Endothelial cell of umbilical vein (primary cell): ENCODE measurements around the gene PCDHGA4. TPM values are rescaled to one million over a fixed set of nuclear protein-coding genes. Genes with fewer than 3 reads are reported as not detected.

ENCODE experiments used
- BruUV-seq: library from RNA; stranded (reverse); fragments of 400-500 nt; replicated peaks from 2 replicates; lab custom pipeline; 2021; lab: Mats Ljungman, UMichigan
- CTCF ChIA-PET: fragments of 300-600, 350-600 bp; sonication (Branson Sonifier 250); formaldehyde crosslinking; loops from one replicate; lab custom pipeline; 2021; ENCODE audit warnings: antibody characterized with exemption, inconsistent platforms; lab: Charles Lee
- POLR2A ChIA-PET: fragments of 300-600, 350-600 bp; sonication (Branson Sonifier 250); formaldehyde crosslinking; loops from one replicate; lab custom pipeline; 2021; ENCODE audit warnings: antibody characterized with exemption, inconsistent platforms; lab: Charles Lee
- DNase-seq: peaks from one replicate; pipeline ENCODE4 v3.0.0-alpha.2; 2011; ENCODE audit warnings: low read depth, low spot score
- FAIRE-seq: peaks from 2 replicates; lab custom pipeline; 2011; peaks lifted over from hg19 to GRCh38; lab: Jason Lieb, UNC
- H2AFZ ChIP-seq: 2 replicates; pipeline ENCODE4 v1.6.0; 2012; ENCODE audit warnings: low read depth, low read length, control low read depth, inconsistent platforms
- H3K27ac ChIP-seq: 2 replicates; pipeline ENCODE4 v1.5.1; 2011; ENCODE audit warnings: low read depth, mild to moderate bottlenecking, control low read depth, low read length, moderate library complexity; ENCODE audit not compliant: insufficient read depth
- H3K27me3 ChIP-seq, 2 experiments: 2 replicates each; pipeline versions ENCODE4 v1.6.0 to v1.6.1; 2011; ENCODE audit warnings: low read length in 2 of 2, mixed read lengths in 1 of 2; ENCODE audit not compliant: control insufficient read depth in 2 of 2, insufficient read depth in 2 of 2
- H3K36me3 ChIP-seq, 2 experiments: 2 replicates in 1 of 2; 3 replicates in 1 of 2; pipeline ENCODE4 v1.5.1; 2011; ENCODE audit warnings: low read length in 2 of 2, mild to moderate bottlenecking in 1 of 2, moderate library complexity in 1 of 2; ENCODE audit not compliant: control insufficient read depth in 2 of 2, insufficient read depth in 2 of 2; ENCODE audit errors: extremely low read depth in 1 of 2
- H3K4me1 ChIP-seq: 3 replicates; pipeline ENCODE4 v1.5.1; 2011; ENCODE audit warnings: mild to moderate bottlenecking, low read length; ENCODE audit not compliant: control insufficient read depth, insufficient read depth; ENCODE audit errors: extremely low read depth
- H3K4me2 ChIP-seq: 2 replicates; pipeline ENCODE4 v1.6.1; 2011; ENCODE audit warnings: low read length, control low read depth, mixed read lengths; ENCODE audit not compliant: insufficient read depth
- H3K4me3 ChIP-seq, 3 experiments: fragments of 200-600 bp in 1 of 3; sonication (generic), shearing (Covaris generic) in 1 of 3; replicated peaks in 1 of 3; 2 replicates each; pipeline ENCODE4 v1.5.1; 2011 to 2016; ENCODE audit warnings: control low read depth in 3 of 3, low read length in 3 of 3, mild to moderate bottlenecking in 2 of 3, inconsistent platforms in 1 of 3, low read depth in 1 of 3, moderate library complexity in 1 of 3; ENCODE audit not compliant: insufficient read depth in 1 of 3
- H3K79me2 ChIP-seq: 2 replicates; pipeline ENCODE4 v1.6.0; 2012; ENCODE audit warnings: low read length, inconsistent platforms; ENCODE audit not compliant: control insufficient read depth, insufficient read depth
- H3K9ac ChIP-seq: replicated peaks from 2 replicates; pipeline ENCODE3; 2011; ENCODE audit warnings: low read length, control low read depth; ENCODE audit not compliant: insufficient read depth; ENCODE audit errors: extremely low read depth
- H3K9me1 ChIP-seq: replicated peaks from 3 replicates; pipeline ENCODE4 v1.6.0; 2011; ENCODE audit warnings: mild to moderate bottlenecking, low read length; ENCODE audit not compliant: control insufficient read depth, insufficient read depth; ENCODE audit errors: extremely low read depth
- H3K9me3 ChIP-seq: replicated peaks from 2 replicates; pipeline ENCODE4 v1.5.1; 2012; ENCODE audit warnings: low read length, inconsistent platforms; ENCODE audit not compliant: control insufficient read depth, insufficient read depth
- H4K20me1 ChIP-seq: replicated peaks from 2 replicates; pipeline ENCODE3; 2011; ENCODE audit warnings: mild to moderate bottlenecking, low read length; ENCODE audit not compliant: control insufficient read depth, insufficient read depth; ENCODE audit errors: extremely low read depth
- CTCF ChIP-seq, 2 donors: IDR thresholded peaks; 1 replicate in 1 of 2; 2 replicates in 1 of 2; pipeline ENCODE4 v1.5.1; 2011; ENCODE audit warnings: low read length in 2 of 2, mild to moderate bottlenecking in 2 of 2, moderate library complexity in 2 of 2, control low read depth in 1 of 2, inconsistent platforms in 1 of 2, low read depth in 1 of 2; ENCODE audit not compliant: insufficient read depth in 1 of 2; ENCODE audit errors: extremely low read depth in 1 of 2
- EZH2 ChIP-seq: IDR thresholded peaks from 2 replicates; pipeline ENCODE4 v1.6.1; 2012; ENCODE audit warnings: borderline replicate concordance, low read depth, mild to moderate bottlenecking, moderate library complexity, low read length, inconsistent platforms; ENCODE audit not compliant: severe bottlenecking
- JUN ChIP-seq: IDR thresholded peaks from 2 replicates; pipeline ENCODE4 v1.6.1; 2011; ENCODE audit warnings: borderline replicate concordance, low read depth; ENCODE audit not compliant: insufficient read length, insufficient read depth
- MAX ChIP-seq: IDR thresholded peaks from 2 replicates; pipeline ENCODE4 v1.6.1; 2011; ENCODE audit not compliant: insufficient read depth, insufficient read length
- MYC ChIP-seq: IDR thresholded peaks from one replicate; pipeline ENCODE4 v1.6.1; 2011; ENCODE audit warnings: mild to moderate bottlenecking, low read depth, low read length
- POLR2A ChIP-seq: IDR thresholded peaks from 2 replicates; pipeline ENCODE4 v1.6.1; 2012; ENCODE audit warnings: low read depth, mild to moderate bottlenecking, control low read depth, low read length
- POLR2AphosphoS5 ChIP-seq: IDR thresholded peaks from 2 replicates; pipeline ENCODE4 v1.6.1; 2012; ENCODE audit warnings: low read depth, mild to moderate bottlenecking, control low read depth, low read length, moderate library complexity; ENCODE audit not compliant: insufficient read depth
- dilution Hi-C: fragments of 300-500 bp; cut with MboI; formaldehyde crosslinking; loops from one replicate; pipeline ENCODE4 v1.15.0; 2019; ENCODE audit warnings: low sequenced_read_pairs; ENCODE audit not compliant: extremely low pct_ligation_motif_present
- intact Hi-C: fragments of 100-400 bp; cut with micrococcal nuclease; formaldehyde crosslinking; loops from one replicate; pipeline ENCODE4 v1.10.0; 2022
- polyA plus RNA-seq, 4 experiments: library from polyadenylated mRNA; depleted of rRNA in 3 of 4; stranded (reverse) in 3 of 4; unstranded in 1 of 4; fragments of >200 nt; gene quantifications; 2 replicates each; pipeline versions ENCODE4 v1.2.1 to v1.2.3, GENCODE V29; 2011 to 2012; ENCODE audit warnings: missing spikeins in 1 of 4
- total RNA-seq: library from RNA; stranded (reverse); gene quantifications from 2 replicates; pipeline ENCODE4 v1.2.3, GENCODE V29; 2021

PCDHGA4 gene
- total and polyA plus RNA-seq, 2 donors (not counting 3 experiments of a cell fraction or from before 2014, with no cell fraction given): 2.6 to 3.0 TPM

- TF ChIP-seq EZH2: peak; percentile 39
- no peak for TF ChIP-seq MAX
- TF ChIP-seq MYC: no peak
- TF ChIP-seq JUN: no peak
- no peak for TF ChIP-seq POLR2A
- TF ChIP-seq CTCF (IDR thresholded peaks at IDR 0.05; ENCODE audit: extremely low read depth in 1 of 2, insufficient read depth in 1 of 2, low read depth in 1 of 2, low read length in 2 of 2): no peak
- no peak for TF ChIP-seq POLR2AphosphoS5
- H3K36me3 ChIP-seq: no peaks in the 10 kb centered on the region
- no peak overlapping the region for H3K9ac ChIP-seq
- no peak overlapping the region for H3K27ac ChIP-seq
- no peak overlapping the region for H2AFZ ChIP-seq
- peaks cover 2% of the 10 kb centered on the region for H3K9me3 ChIP-seq
- no peaks in the 10 kb centered on the region for H3K79me2 ChIP-seq
- peaks cover 52 to 90% of the 10 kb centered on the region in 2 experiments for H3K27me3 ChIP-seq
- DNase-seq: no peak
- no peak overlapping the region for H3K4me3 ChIP-seq
- no peaks in the 10 kb centered on the region for H3K4me1 ChIP-seq
- H3K9me1 ChIP-seq: no peaks in the 10 kb centered on the region
- no TSS peak for BruUV-seq
- FAIRE-seq: no peak
- H4K20me1 ChIP-seq: no peaks in the 10 kb centered on the region
- H3K4me2 ChIP-seq: no peak overlapping the region
- intact Hi-C loops (no loop called here), dilution Hi-C loops (no loop called here)
- ChIA-PET POLR2A (no interaction called here), CTCF (interaction anchor here (0.8 to 1.3 kb wide), 2 partner anchors 22 to 36 kb away, joined by 3 read pairs; partner anchors contain the start of genes PCDHGA1 and PCDHGA3)
Measured at GRCh38 chr5:141366016-141366896, 11.4 kb downstream of the PCDHGA4 start.
